Measurements from ENCODE around the gene TMSB15B. TPM values are rescaled to one million over a fixed set of nuclear protein-coding genes. Genes with fewer than 3 reads are reported as not detected.
"Not testable (repeated sequence)": the region's sequence is repeated elsewhere in the genome, so short reads cannot be mapped to it uniquely, and the experiment has no call there.

TMSB15B gene
- total and polyA plus RNA-seq, 2 donors (not counting 3 experiments of a cell fraction or from before 2014, with no cell fraction given), result 14.5 to 15.1 TPM

DNA sequence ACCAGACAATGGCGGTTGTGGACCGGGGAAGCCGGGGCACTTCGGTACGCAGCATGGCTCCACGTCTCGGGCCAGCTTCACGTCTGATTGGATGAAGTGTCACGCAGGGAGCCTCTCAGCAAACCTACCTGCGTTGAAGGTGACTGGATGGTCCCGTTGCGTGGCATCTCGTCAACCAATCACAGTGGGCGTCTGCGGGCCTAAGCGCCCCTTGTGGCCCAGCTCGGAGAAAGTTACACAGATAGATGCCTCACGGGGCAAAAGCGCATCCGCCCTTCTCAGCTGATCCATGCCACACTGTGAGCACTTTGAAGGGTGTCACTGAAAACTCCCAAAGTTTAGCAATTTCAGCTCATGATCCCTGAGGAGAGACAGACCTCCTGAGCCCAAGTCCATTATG is 51.2 kb downstream of the TMSB15B start, which contains the start of gene H2BW1:
TSS of gene H2BW1 (minus strand) at position 103 of the 400 bp plus-strand sequence. CDS start 132 bp downstream, outside the sequence.
- ChIA-PET POLR2A (no interaction called here), CTCF (no interaction called here)
- Histone ChIP-seq H3K9me1 (replicated peaks; ENCODE audit: control insufficient read depth, extremely low read depth, insufficient read depth, low read length) (no peaks in the 10 kb centered on the region), H3K4me3 (replicated peaks in 1 of 3; ENCODE audit: insufficient read depth in 1 of 3, low read depth in 1 of 3, low read length in 3 of 3) (no peak within 1 kb of the TSS), H3K27ac (ENCODE audit: insufficient read depth, low read depth, low read length) (no peak within 1 kb of the TSS), H3K4me2 (ENCODE audit: insufficient read depth, low read length) (no peak within 1 kb of the TSS), H3K9ac (replicated peaks; ENCODE audit: extremely low read depth, insufficient read depth, low read length) (no peak within 1 kb of the TSS), H4K20me1 (replicated peaks; ENCODE audit: control insufficient read depth, extremely low read depth, insufficient read depth, low read length) (no peaks in the 10 kb centered on the region), H3K36me3 (ENCODE audit: control insufficient read depth in 2 of 2, extremely low read depth in 1 of 2, insufficient read depth in 2 of 2, low read length in 2 of 2) (no peaks in the 10 kb centered on the region), H3K27me3 (ENCODE audit: control insufficient read depth in 2 of 2, insufficient read depth in 2 of 2, low read length in 2 of 2) (no peaks in the 10 kb centered on the region), H3K9me3 (replicated peaks; ENCODE audit: control insufficient read depth, insufficient read depth, low read length) (no peaks in the 10 kb centered on the region), H2AFZ (ENCODE audit: low read depth, low read length) (no peak within 1 kb of the TSS), H3K4me1 (ENCODE audit: control insufficient read depth, extremely low read depth, insufficient read depth, low read length) (no peaks in the 10 kb centered on the region), H3K79me2 (ENCODE audit: control insufficient read depth, insufficient read depth, low read length) (no peaks in the 10 kb centered on the region)
- DNase-seq (ENCODE audit: low read depth, low spot score), result no peak
- dilution Hi-C loops (cut with MboI; ENCODE audit: extremely low pct_ligation_motif_present, low sequenced_read_pairs), result no loop called here
- no TSS peak for BruUV-seq (replicated peaks)
- intact Hi-C loops (cut with micrococcal nuclease), result no loop called here
- no peak for TF ChIP-seq POLR2AphosphoS5 (IDR thresholded peaks at IDR 0.05; ENCODE audit: insufficient read depth, low read depth, low read length)
- no peak for TF ChIP-seq FOS (IDR thresholded peaks at IDR 0.05; ENCODE audit: borderline replicate concordance, insufficient read depth, low read length)
- no peak for TF ChIP-seq EZH2 (IDR thresholded peaks at IDR 0.05; ENCODE audit: borderline replicate concordance, low read depth, low read length, severe bottlenecking)
- no peak for TF ChIP-seq GATA2 (IDR thresholded peaks at IDR 0.05; ENCODE audit: insufficient read depth, insufficient read length, low read depth, low read length)
- TF ChIP-seq, protein P1, sequence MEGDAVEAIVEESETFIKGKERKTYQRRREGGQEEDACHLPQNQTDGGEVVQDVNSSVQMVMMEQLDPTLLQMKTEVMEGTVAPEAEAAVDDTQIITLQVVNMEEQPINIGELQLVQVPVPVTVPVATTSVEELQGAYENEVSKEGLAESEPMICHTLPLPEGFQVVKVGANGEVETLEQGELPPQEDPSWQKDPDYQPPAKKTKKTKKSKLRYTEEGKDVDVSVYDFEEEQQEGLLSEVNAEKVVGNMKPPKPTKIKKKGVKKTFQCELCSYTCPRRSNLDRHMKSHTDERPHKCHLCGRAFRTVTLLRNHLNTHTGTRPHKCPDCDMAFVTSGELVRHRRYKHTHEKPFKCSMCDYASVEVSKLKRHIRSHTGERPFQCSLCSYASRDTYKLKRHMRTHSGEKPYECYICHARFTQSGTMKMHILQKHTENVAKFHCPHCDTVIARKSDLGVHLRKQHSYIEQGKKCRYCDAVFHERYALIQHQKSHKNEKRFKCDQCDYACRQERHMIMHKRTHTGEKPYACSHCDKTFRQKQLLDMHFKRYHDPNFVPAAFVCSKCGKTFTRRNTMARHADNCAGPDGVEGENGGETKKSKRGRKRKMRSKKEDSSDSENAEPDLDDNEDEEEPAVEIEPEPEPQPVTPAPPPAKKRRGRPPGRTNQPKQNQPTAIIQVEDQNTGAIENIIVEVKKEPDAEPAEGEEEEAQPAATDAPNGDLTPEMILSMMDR (IDR thresholded peaks at IDR 0.05; ENCODE audit: extremely low read depth in 1 of 2, insufficient read depth in 1 of 2, low read depth in 1 of 2, low read length in 2 of 2), result no peak
- TF ChIP-seq POLR2A (IDR thresholded peaks at IDR 0.05; ENCODE audit: low read depth, low read length), result no peak
- no peak for TF ChIP-seq JUN (IDR thresholded peaks at IDR 0.05; ENCODE audit: borderline replicate concordance, insufficient read depth, insufficient read length, low read depth)
- TF ChIP-seq MYC (IDR thresholded peaks at IDR 0.05; ENCODE audit: low read depth, low read length), result no peak
- TF ChIP-seq MAX (IDR thresholded peaks at IDR 0.05; ENCODE audit: insufficient read depth, insufficient read length), result no peak
- FAIRE-seq, result no peak

- H3K36me3 ChIP-seq (ENCODE audit: control insufficient read depth in 2 of 2, extremely low read depth in 1 of 2, insufficient read depth in 2 of 2, low read length in 2 of 2); H3K9ac ChIP-seq (replicated peaks; ENCODE audit: extremely low read depth, insufficient read depth, low read length); H3K4me1 ChIP-seq (ENCODE audit: control insufficient read depth, extremely low read depth, insufficient read depth, low read length); POLR2A ChIA-PET; H2AFZ ChIP-seq (ENCODE audit: low read depth, low read length); H3K9me3 ChIP-seq (replicated peaks; ENCODE audit: control insufficient read depth, insufficient read depth, low read length); H3K27ac ChIP-seq (ENCODE audit: insufficient read depth, low read depth, low read length); H3K79me2 ChIP-seq (ENCODE audit: control insufficient read depth, insufficient read depth, low read length); DNase-seq (ENCODE audit: low read depth, low spot score); H3K9me1 ChIP-seq (replicated peaks; ENCODE audit: control insufficient read depth, extremely low read depth, insufficient read depth, low read length); dilution Hi-C loops (cut with MboI; ENCODE audit: extremely low pct_ligation_motif_present, low sequenced_read_pairs); FAIRE-seq; BruUV-seq (replicated peaks); H3K4me2 ChIP-seq (ENCODE audit: insufficient read depth, low read length); H3K27me3 ChIP-seq (ENCODE audit: control insufficient read depth in 2 of 2, insufficient read depth in 2 of 2, low read length in 2 of 2); intact Hi-C loops (cut with micrococcal nuclease); H4K20me1 ChIP-seq (replicated peaks; ENCODE audit: control insufficient read depth, extremely low read depth, insufficient read depth, low read length); CTCF ChIA-PET; H3K4me3 ChIP-seq (replicated peaks in 1 of 3; ENCODE audit: insufficient read depth in 1 of 3, low read depth in 1 of 3, low read length in 3 of 3): not testable (repeated sequence)
Measured at GRCh38 chrX:104015576-104015975, 53.1 kb downstream of the TMSB15B start.
